Measurements from ENCODE around the gene PALM.

GRCh38 chr19:791007-791566 lies 82.4 kb downstream of the PALM start:
- TF ChIP-seq CTCF (IDR thresholded peaks at IDR 0.05) (no peak), POLR2A (IDR thresholded peaks at IDR 0.05) (no peak)
